ENCODE results near the gene CTIF. TPM values are rescaled to one million over a fixed set of nuclear protein-coding genes. Genes with fewer than 3 reads are reported as not detected.

CTIF gene
- polyA plus RNA-seq, 4 donors = 8.1 to 22.6 (median 11.3) TPM

- Histone ChIP-seq H3K36me3 (ENCODE audit: control insufficient read depth in 3 of 3, insufficient read depth in 2 of 3, low read depth in 1 of 3, low read length in 3 of 3) (peaks cover 0 to 13% (median 0%) of the 10 kb centered on the region in 3 donors), H3K4me3 (ENCODE audit: low read depth in 1 of 3, low read length in 3 of 3) (no peak overlapping the region), H3K27me3 (ENCODE audit: control insufficient read depth in 3 of 3, insufficient read depth in 3 of 3, low read length in 3 of 3) (no peaks in the 10 kb centered on the region), H3K9me3 (ENCODE audit: control insufficient read depth in 2 of 2, insufficient read depth in 1 of 2, low read depth in 1 of 2, low read length in 1 of 2) (peaks cover 0 to 18% of the 10 kb centered on the region in 2 donors), H3K4me1 (ENCODE audit: control insufficient read depth in 3 of 3, insufficient read depth in 2 of 3, low read depth in 1 of 3, low read length in 2 of 3) (no peaks in the 10 kb centered on the region), H3K27ac (ENCODE audit: low read depth in 1 of 3, low read length in 2 of 3) (no peak overlapping the region)
- FAIRE-seq (no peak), DNase-seq (no peak)
- WGBS, 3 donors = 81 to 93% (median 81%) methylated on average over 3 of the region's 3 CpGs
These were observed 186.7 kb downstream of the CTIF start for GRCh38 chr18:48725562-48725961.

GRCh38 chr18:48727681-48728080 lies 188.8 kb downstream of the CTIF start:
- Histone ChIP-seq H3K4me3 (ENCODE audit: low read depth in 1 of 3, low read length in 3 of 3) (no peak overlapping the region), H3K27me3 (ENCODE audit: control insufficient read depth in 3 of 3, insufficient read depth in 3 of 3, low read length in 3 of 3) (no peaks in the 10 kb centered on the region), H3K4me1 (ENCODE audit: control insufficient read depth in 3 of 3, insufficient read depth in 2 of 3, low read depth in 1 of 3, low read length in 2 of 3) (no peaks in the 10 kb centered on the region), H3K36me3 (ENCODE audit: control insufficient read depth in 3 of 3, insufficient read depth in 2 of 3, low read depth in 1 of 3, low read length in 3 of 3) (peaks cover 0 to 11% (median 0%) of the 10 kb centered on the region in 3 donors), H3K9me3 (ENCODE audit: control insufficient read depth in 2 of 2, insufficient read depth in 1 of 2, low read depth in 1 of 2, low read length in 1 of 2) (peaks cover 0 to 18% of the 10 kb centered on the region in 2 donors), H3K27ac (ENCODE audit: low read depth in 1 of 3, low read length in 2 of 3) (peak overlapping the region in 1 of 3 donors; percentile 34)
- DNase-seq (no peak), FAIRE-seq (no peak)
- 85 to 93% (median 86%) methylated on average over 2 of the region's 2 CpGs for WGBS, 3 donors

GRCh38 chr18:48728204-48728833 lies 189.5 kb downstream of the CTIF start:
- Histone ChIP-seq H3K27ac (ENCODE audit: low read depth in 1 of 3, low read length in 2 of 3) (no peak overlapping the region), H3K36me3 (ENCODE audit: control insufficient read depth in 3 of 3, insufficient read depth in 2 of 3, low read depth in 1 of 3, low read length in 3 of 3) (peaks cover 0 to 10% (median 0%) of the 10 kb centered on the region in 3 donors), H3K9me3 (ENCODE audit: control insufficient read depth in 2 of 2, insufficient read depth in 1 of 2, low read depth in 1 of 2, low read length in 1 of 2) (peaks cover 0 to 18% of the 10 kb centered on the region in 2 donors), H3K4me3 (ENCODE audit: low read depth in 1 of 3, low read length in 3 of 3) (no peak overlapping the region), H3K4me1 (ENCODE audit: control insufficient read depth in 3 of 3, insufficient read depth in 2 of 3, low read depth in 1 of 3, low read length in 2 of 3) (no peaks in the 10 kb centered on the region), H3K27me3 (ENCODE audit: control insufficient read depth in 3 of 3, insufficient read depth in 3 of 3, low read length in 3 of 3) (no peaks in the 10 kb centered on the region)
- FAIRE-seq (no peak), DNase-seq (no peak)
- 71 to 90% (median 77%) methylated on average over 6 of the region's 6 CpGs for WGBS, 3 donors

- H3K27me3 ChIP-seq (ENCODE audit: control insufficient read depth in 3 of 3, insufficient read depth in 3 of 3, low read length in 3 of 3) = no peaks in the 10 kb centered on the region
- no peak overlapping the region for H3K27ac ChIP-seq (ENCODE audit: low read depth in 1 of 3, low read length in 2 of 3)
- FAIRE-seq (no peak), DNase-seq (no peak)
- H3K9me3 ChIP-seq (ENCODE audit: control insufficient read depth in 2 of 2, insufficient read depth in 1 of 2, low read depth in 1 of 2, low read length in 1 of 2) = peaks cover 0 to 18% of the 10 kb centered on the region in 2 donors
- 86 to 90% (median 90%) methylated on average over 8 of the region's 8 CpGs for WGBS, 3 donors
- no peak overlapping the region for H3K4me3 ChIP-seq (ENCODE audit: low read depth in 1 of 3, low read length in 3 of 3)
- H3K36me3 ChIP-seq (ENCODE audit: control insufficient read depth in 3 of 3, insufficient read depth in 2 of 3, low read depth in 1 of 3, low read length in 3 of 3) = peaks cover 0 to 9% (median 0%) of the 10 kb centered on the region in 3 donors
- H3K4me1 ChIP-seq (ENCODE audit: control insufficient read depth in 3 of 3, insufficient read depth in 2 of 3, low read depth in 1 of 3, low read length in 2 of 3) = no peaks in the 10 kb centered on the region
These were observed 190.6 kb downstream of the CTIF start for GRCh38 chr18:48729404-48729803.

- H3K27ac ChIP-seq (ENCODE audit: low read depth in 1 of 3, low read length in 2 of 3) = no peak overlapping the region
- H3K27me3 ChIP-seq (ENCODE audit: control insufficient read depth in 3 of 3, insufficient read depth in 3 of 3, low read length in 3 of 3) = no peaks in the 10 kb centered on the region
- H3K4me3 ChIP-seq (ENCODE audit: low read depth in 1 of 3, low read length in 3 of 3) = no peak overlapping the region
- FAIRE-seq (no peak), DNase-seq (no peak)
- no peaks in the 10 kb centered on the region for H3K4me1 ChIP-seq (ENCODE audit: control insufficient read depth in 3 of 3, insufficient read depth in 2 of 3, low read depth in 1 of 3, low read length in 2 of 3)
- 87 to 90% (median 89%) methylated on average over 10 to 12 of the region's 12 CpGs for WGBS, 3 donors
- peaks cover 0 to 18% of the 10 kb centered on the region in 2 donors for H3K9me3 ChIP-seq (ENCODE audit: control insufficient read depth in 2 of 2, insufficient read depth in 1 of 2, low read depth in 1 of 2, low read length in 1 of 2)
- peaks cover 0 to 6% (median 0%) of the 10 kb centered on the region in 3 donors for H3K36me3 ChIP-seq (ENCODE audit: control insufficient read depth in 3 of 3, insufficient read depth in 2 of 3, low read depth in 1 of 3, low read length in 3 of 3)
These were observed 191.2 kb downstream of the CTIF start for GRCh38 chr18:48730010-48730409.

- WGBS, 3 donors = 84 to 88% (median 85%) methylated on average over 11 of the region's 11 CpGs
- Histone ChIP-seq H3K36me3 (ENCODE audit: control insufficient read depth in 3 of 3, insufficient read depth in 2 of 3, low read depth in 1 of 3, low read length in 3 of 3) (peaks cover 0 to 7% (median 0%) of the 10 kb centered on the region in 3 donors), H3K27me3 (ENCODE audit: control insufficient read depth in 3 of 3, insufficient read depth in 3 of 3, low read length in 3 of 3) (no peaks in the 10 kb centered on the region), H3K9me3 (ENCODE audit: control insufficient read depth in 2 of 2, insufficient read depth in 1 of 2, low read depth in 1 of 2, low read length in 1 of 2) (peaks cover 0 to 4% of the 10 kb centered on the region in 2 donors), H3K4me1 (ENCODE audit: control insufficient read depth in 3 of 3, insufficient read depth in 2 of 3, low read depth in 1 of 3, low read length in 2 of 3) (no peaks in the 10 kb centered on the region), H3K27ac (ENCODE audit: low read depth in 1 of 3, low read length in 2 of 3) (no peak overlapping the region), H3K4me3 (ENCODE audit: low read depth in 1 of 3, low read length in 3 of 3) (no peak overlapping the region)
- FAIRE-seq = no peak
- no peak for DNase-seq
These were observed 194.1 kb downstream of the CTIF start for GRCh38 chr18:48732767-48733424.

- H3K36me3 ChIP-seq (ENCODE audit: control insufficient read depth in 3 of 3, insufficient read depth in 2 of 3, low read depth in 1 of 3, low read length in 3 of 3) = peaks cover 0 to 13% (median 0%) of the 10 kb centered on the region in 3 donors
- H3K4me1 ChIP-seq (ENCODE audit: control insufficient read depth in 3 of 3, insufficient read depth in 2 of 3, low read depth in 1 of 3, low read length in 2 of 3) = no peaks in the 10 kb centered on the region
- WGBS, 3 donors = 59 to 75% (median 71%) methylated on average over 10 of the region's 10 CpGs
- no peak overlapping the region for H3K27ac ChIP-seq (ENCODE audit: low read depth in 1 of 3, low read length in 2 of 3)
- FAIRE-seq = no peak
- H3K27me3 ChIP-seq (ENCODE audit: control insufficient read depth in 3 of 3, insufficient read depth in 3 of 3, low read length in 3 of 3) = no peaks in the 10 kb centered on the region
- H3K4me3 ChIP-seq (ENCODE audit: low read depth in 1 of 3, low read length in 3 of 3) = no peak overlapping the region
- H3K9me3 ChIP-seq (ENCODE audit: control insufficient read depth in 2 of 2, insufficient read depth in 1 of 2, low read depth in 1 of 2, low read length in 1 of 2) = no peaks in the 10 kb centered on the region
- no peak for DNase-seq
These were observed 194.9 kb downstream of the CTIF start for GRCh38 chr18:48733643-48734253.

GRCh38 chr18:48734460-48734859 lies 195.6 kb downstream of the CTIF start:
- DNase-seq = no peak
- WGBS, 3 donors = 96 to 100% (median 97%) methylated on average over 5 of the region's 5 CpGs
- Histone ChIP-seq H3K36me3 (ENCODE audit: control insufficient read depth in 3 of 3, insufficient read depth in 2 of 3, low read depth in 1 of 3, low read length in 3 of 3) (peaks cover 0 to 13% (median 0%) of the 10 kb centered on the region in 3 donors), H3K27me3 (ENCODE audit: control insufficient read depth in 3 of 3, insufficient read depth in 3 of 3, low read length in 3 of 3) (no peaks in the 10 kb centered on the region), H3K4me3 (ENCODE audit: low read depth in 1 of 3, low read length in 3 of 3) (no peak overlapping the region), H3K27ac (ENCODE audit: low read depth in 1 of 3, low read length in 2 of 3) (no peak overlapping the region), H3K4me1 (ENCODE audit: control insufficient read depth in 3 of 3, insufficient read depth in 2 of 3, low read depth in 1 of 3, low read length in 2 of 3) (no peaks in the 10 kb centered on the region), H3K9me3 (ENCODE audit: control insufficient read depth in 2 of 2, insufficient read depth in 1 of 2, low read depth in 1 of 2, low read length in 1 of 2) (no peaks in the 10 kb centered on the region)
- FAIRE-seq = no peak

Data from small intestine (tissue), 7 donors.